IMR-90 (cell line): ENCODE data around the gene BRD3. TPM values are rescaled to one million over a fixed set of nuclear protein-coding genes. Genes with fewer than 3 reads are reported as not detected.
"Not testable (repeated sequence)": the region's sequence is repeated elsewhere in the genome, so short reads cannot be mapped to it uniquely, and the experiment has no call there.

Experiments used
- ATAC-seq: fragments of 200-7000 bp; cut with Tn5 transposase; 2 replicates; pipeline ENCODE4 v1.9.1; 2020; ENCODE audit warnings: low read depth, mild to moderate bottlenecking, moderate library complexity
- BruUV-seq: library from RNA; stranded (reverse); fragments of 400-500 nt; replicated peaks from 2 replicates; lab custom pipeline; 2021; lab: Mats Ljungman, UMichigan
- CTCF ChIA-PET: fragments of 300-600 bp; formaldehyde crosslinking; extraction: SDS; loops from one replicate; lab custom pipeline; 2021; ENCODE audit warnings: antibody characterized with exemption; lab: Yijun Ruan, JAX
- POLR2A ChIA-PET: fragments of 300-600 bp; sonication (Branson Sonifier 250); formaldehyde crosslinking; loops from one replicate; lab custom pipeline; 2022; ENCODE audit warnings: antibody characterized with exemption; ENCODE audit not compliant: unreplicated experiment; lab: Charles Lee
- DNase-seq: peaks from one replicate; pipeline ENCODE4 v3.0.0; 2013
- H2AFZ ChIP-seq: replicated peaks from 2 replicates; pipeline ENCODE3; 2013; ENCODE audit warnings: low read length, mild to moderate bottlenecking; ENCODE audit not compliant: poor library complexity
- H2AK5ac ChIP-seq: 2 replicates; pipeline ENCODE4 v1.6.1; 2013; ENCODE audit warnings: low read depth, low read length, inconsistent platforms
- H2AK9ac ChIP-seq: replicated peaks from 2 replicates; pipeline ENCODE3; 2013; ENCODE audit warnings: mild to moderate bottlenecking, low read depth, low read length, moderate library complexity; ENCODE audit not compliant: poor library complexity
- H2BK120ac ChIP-seq: 2 replicates; pipeline ENCODE4 v1.6.1; 2013; ENCODE audit warnings: low read depth, low read length, inconsistent platforms
- H2BK15ac ChIP-seq: 3 replicates; pipeline ENCODE4 v1.6.1; 2013; ENCODE audit warnings: low read depth, low read length, inconsistent platforms
- H2BK20ac ChIP-seq: 2 replicates; pipeline ENCODE4 v1.6.1; 2013; ENCODE audit warnings: low read depth, mild to moderate bottlenecking, inconsistent platforms, low read length, moderate library complexity
- H2BK5ac ChIP-seq: 2 replicates; pipeline ENCODE4 v1.6.1; 2013; ENCODE audit warnings: mild to moderate bottlenecking, low read depth, low read length, inconsistent platforms; ENCODE audit not compliant: poor library complexity, severe bottlenecking
- H3K14ac ChIP-seq: replicated peaks from 2 replicates; pipeline ENCODE4 v1.6.1; 2013; ENCODE audit warnings: low read depth, low read length, inconsistent platforms
- H3K18ac ChIP-seq: 2 replicates; pipeline ENCODE4 v1.6.1; 2013; ENCODE audit warnings: low read depth, low read length, control low read depth
- H3K23ac ChIP-seq: 2 replicates; pipeline ENCODE4 v1.6.1; 2013; ENCODE audit warnings: low read depth, low read length, inconsistent platforms
- H3K27ac ChIP-seq: 2 replicates; pipeline ENCODE4 v1.5.1; 2013; ENCODE audit warnings: mild to moderate bottlenecking, control low read depth, low read length; ENCODE audit not compliant: insufficient read depth
- H3K27me3 ChIP-seq: 2 replicates; pipeline ENCODE4 v1.6.1; 2013; ENCODE audit warnings: low read length; ENCODE audit not compliant: control insufficient read depth, insufficient read depth
- H3K36me3 ChIP-seq: 2 replicates; pipeline ENCODE4 v1.6.1; 2013; ENCODE audit warnings: low read length, mixed read lengths; ENCODE audit not compliant: control insufficient read depth, insufficient read depth
- H3K4ac ChIP-seq: 2 replicates; pipeline ENCODE4 v1.6.1; 2013; ENCODE audit warnings: low read depth, low read length, inconsistent platforms
- H3K4me1 ChIP-seq: 2 replicates; pipeline ENCODE4 v1.6.1; 2013; ENCODE audit warnings: low read length, mixed read lengths; ENCODE audit not compliant: control insufficient read depth, insufficient read depth
- H3K4me2 ChIP-seq: 2 replicates; pipeline ENCODE4 v1.6.1; 2013; ENCODE audit warnings: low read depth, mild to moderate bottlenecking, control low read depth, low read length, moderate library complexity
- H3K4me3 ChIP-seq: 2 replicates; pipeline ENCODE4 v1.5.1; 2013; ENCODE audit warnings: low read depth, mild to moderate bottlenecking, control low read depth, low read length, moderate library complexity; ENCODE audit not compliant: insufficient read depth
- H3K56ac ChIP-seq: 2 replicates; pipeline ENCODE4 v1.6.1; 2013; ENCODE audit warnings: low read length, inconsistent platforms; ENCODE audit not compliant: insufficient read depth; ENCODE audit errors: extremely low read depth
- H3K79me1 ChIP-seq, 2 experiments: 2 replicates each; pipeline ENCODE4 v1.6.1; 2013; ENCODE audit warnings: low read length in 2 of 2, inconsistent platforms in 1 of 2, low read depth in 1 of 2
- H3K9ac ChIP-seq: 2 replicates; pipeline ENCODE4 v1.6.1; 2013; ENCODE audit warnings: low read depth, low read length, control low read depth
- H3K9me1 ChIP-seq: 2 replicates; pipeline ENCODE4 v1.6.1; 2013; ENCODE audit warnings: low read length, inconsistent platforms; ENCODE audit not compliant: insufficient read depth
- H3K9me3 ChIP-seq: 2 replicates; pipeline ENCODE4 v1.6.1; 2013; ENCODE audit warnings: low read length; ENCODE audit not compliant: control insufficient read depth, insufficient read depth
- H4K20me1 ChIP-seq: 2 replicates; pipeline ENCODE4 v1.6.1; 2013; ENCODE audit warnings: low read length, inconsistent platforms; ENCODE audit not compliant: insufficient read depth
- H4K5ac ChIP-seq: 2 replicates; pipeline ENCODE4 v1.6.1; 2013; ENCODE audit warnings: mild to moderate bottlenecking, low read depth, low read length, control low read depth
- H4K8ac ChIP-seq, 2 experiments: 2 replicates each; pipeline ENCODE4 v1.6.1; 2013; ENCODE audit warnings: low read depth in 2 of 2, low read length in 2 of 2, control low read depth in 1 of 2, inconsistent platforms in 1 of 2
- H4K91ac ChIP-seq: 2 replicates; pipeline ENCODE4 v1.6.1; 2013; ENCODE audit warnings: low read depth, low read length, inconsistent platforms; ENCODE audit not compliant: insufficient read depth
- WGBS, 2 experiments: methylation state at CpG; one replicate each; pipeline versions ENCODE4 v1.1.5 to v1.1.7; 2013; ENCODE audit warnings: missing lambda C conversion rate in 2 of 2; ENCODE audit not compliant: insufficient read length in 1 of 2; ENCODE audit errors: extremely low coverage in 2 of 2; 5-methylcytosine and 5-hydroxymethylcytosine counted together
- dilution Hi-C: fragments of 300-500 bp; cut with HindIII; formaldehyde crosslinking; loops from one replicate; pipeline ENCODE4 v1.14.3; 2018; ENCODE audit warnings: low sequenced_read_pairs; ENCODE audit not compliant: unreplicated experiment
- in situ Hi-C: fragments of 300-500 bp; cut with MboI; formaldehyde crosslinking; loops from 3 replicates; pipeline ENCODE4 v1.14.3; 2019; ENCODE audit warnings: low sequenced_read_pairs, inconsistent platforms, mixed read lengths
- intact Hi-C: fragments of 100-400 bp; cut with micrococcal nuclease; formaldehyde crosslinking; loops from 2 replicates; pipeline ENCODE4 v1.10.0; 2022
- polyA plus RNA-seq, 3 experiments: library from polyadenylated mRNA; depleted of rRNA; stranded (reverse); fragments of >200 nt; gene quantifications; 2 replicates each; pipeline ENCODE4 v1.2.3, GENCODE V29; 2012; ENCODE audit warnings: low replicate concordance in 1 of 3
- total RNA-seq: library from RNA; depleted of rRNA; stranded (reverse); fragments of >200 nt; gene quantifications from 2 replicates; pipeline ENCODE4 v1.2.3, GENCODE V29; 2012

Gene BRD3
- total and polyA plus RNA-seq, 2 of the 4 experiments (the other 2 are of a cell fraction) = 2.2 to 7.1 TPM

GRCh38 chr9:134101133-134101532 is 33.3 kb upstream of the BRD3 start:
- H2BK120ac ChIP-seq, H3K9ac ChIP-seq, H4K91ac ChIP-seq, H3K18ac ChIP-seq, CTCF ChIA-PET, POLR2A ChIA-PET, H3K27me3 ChIP-seq, H3K9me3 ChIP-seq, H3K56ac ChIP-seq, H2AK9ac ChIP-seq, H2BK20ac ChIP-seq, H4K5ac ChIP-seq, ATAC-seq, H2AK5ac ChIP-seq, H3K4me2 ChIP-seq, intact Hi-C loops, H3K4me1 ChIP-seq, H2BK5ac ChIP-seq, H3K36me3 ChIP-seq, dilution Hi-C loops, H3K27ac ChIP-seq, H3K4me3 ChIP-seq, BruUV-seq, H2BK15ac ChIP-seq, H3K9me1 ChIP-seq, DNase-seq, H3K14ac ChIP-seq, H3K4ac ChIP-seq, H3K79me1 ChIP-seq, H2AFZ ChIP-seq, H4K8ac ChIP-seq, H3K23ac ChIP-seq, in situ Hi-C loops, H4K20me1 ChIP-seq: not testable (repeated sequence)
- no CpG with 5 or more reads among the region's 6 CpGs for WGBS, 2 experiments
